ENCODE data around the gene GDE1. TPM values are rescaled to one million over a fixed set of nuclear protein-coding genes. Genes with fewer than 3 reads are reported as not detected.
A peak's percentile ranks its signal among the peaks of the same experiment; 100 is the strongest.

GDE1 gene
- total and polyA plus RNA-seq, 8 donors, result 63.9 to 111 (median 82.4) TPM

GRCh38 chr16:19524616-19525384 lies 2.9 kb upstream of the GDE1 start:
- DNase-seq (peak in 2 of 4 donors; percentile 13 to 33), ATAC-seq (no peak)
- Histone ChIP-seq H3K4me1 (peaks cover 24 to 46% of the 10 kb centered on the region in 2 donors), H3K9me3 (no peaks in the 10 kb centered on the region), H3K27ac (peak overlapping the region; percentile 39 to 97), H3K36me3 (peaks cover 0 to 14% of the 10 kb centered on the region in 2 donors), H3K4me3 (peak overlapping the region; percentile 92 to 97), H3K27me3 (no peaks in the 10 kb centered on the region)
- TF ChIP-seq CTCF (IDR thresholded peaks at IDR 0.05), result no peak
- intact Hi-C loops (cut with DNase I), result no loop called here

- Histone ChIP-seq H3K27me3 (no peaks in the 10 kb centered on the region), H3K36me3 (peaks cover 0 to 14% of the 10 kb centered on the region in 2 donors), H3K4me3 (peak overlapping the region; percentile 92 to 97), H3K4me1 (peaks cover 30 to 51% of the 10 kb centered on the region in 2 donors), H3K27ac (peak overlapping the region; percentile 39 to 97), H3K9me3 (no peaks in the 10 kb centered on the region)
- intact Hi-C loops (cut with DNase I), result no loop called here
- TF ChIP-seq CTCF (IDR thresholded peaks at IDR 0.05), result no peak
- ATAC-seq, result peak; percentile 0
- DNase-seq, result peak in 1 of 4 donors; percentile 5
Measured at GRCh38 chr16:19524356-19524615, 2.4 kb upstream of the GDE1 start.

GRCh38 chr16:19523559-19524355 lies 1.9 kb upstream of the GDE1 start, which contains the start of gene CCP110:
CCP110 (plus strand) TSS chr16:19523942; CDS start chr16:19527882, 3,940 bp downstream.
- H3K27ac ChIP-seq, result peak within 1 kb of the TSS; percentile 93 to 97
- intact Hi-C loops (cut with DNase I), result no loop called here
- H3K9me3 ChIP-seq, result no peaks in the 10 kb centered on the region
- H3K36me3 ChIP-seq, result peaks cover 0 to 9% of the 10 kb centered on the region in 2 donors
- H3K27me3 ChIP-seq, result no peaks in the 10 kb centered on the region
- peaks cover 30 to 51% of the 10 kb centered on the region in 2 donors for H3K4me1 ChIP-seq
- peak; percentile 84 for ATAC-seq
- no peak for TF ChIP-seq CTCF (IDR thresholded peaks at IDR 0.05)
- peak; percentile 87 to 99 (median 98) for DNase-seq
- H3K4me3 ChIP-seq, result peak within 1 kb of the TSS; percentile 92 to 97

- no peaks in the 10 kb centered on the region for H3K27me3 ChIP-seq
- H3K4me3 ChIP-seq, result peak overlapping the region in 1 of 2 donors; percentile 97
- no peak for TF ChIP-seq CTCF (IDR thresholded peaks at IDR 0.05)
- intact Hi-C loops (cut with DNase I), result no loop called here
- ATAC-seq (no peak), DNase-seq (no peak)
- peak overlapping the region; percentile 93 to 97 for H3K27ac ChIP-seq
- peaks cover 0 to 3% of the 10 kb centered on the region in 2 donors for H3K36me3 ChIP-seq
- peaks cover 30 to 54% of the 10 kb centered on the region in 2 donors for H3K4me1 ChIP-seq
- H3K9me3 ChIP-seq, result no peaks in the 10 kb centered on the region
Measured at GRCh38 chr16:19523184-19523558, 1.3 kb upstream of the GDE1 start.

GRCh38 chr16:19522760-19523159 lies 862 bp upstream of the GDE1 start:
- Histone ChIP-seq H3K27me3 (no peaks in the 10 kb centered on the region), H3K9me3 (no peaks in the 10 kb centered on the region), H3K4me1 (peaks cover 30 to 57% of the 10 kb centered on the region in 2 donors), H3K36me3 (no peaks in the 10 kb centered on the region), H3K27ac (peak overlapping the region; percentile 93 to 97), H3K4me3 (no peak overlapping the region)
- TF ChIP-seq CTCF (IDR thresholded peaks at IDR 0.05), result no peak
- DNase-seq (no peak), ATAC-seq (peak; percentile 1)
- intact Hi-C loops (cut with DNase I), result no loop called here

All from left lung (tissue), 10 donors.